ENCODE results near the gene ARHGAP27.
"Not testable (repeated sequence)": the region's sequence is repeated elsewhere in the genome, so short reads cannot be mapped to it uniquely, and the experiment has no call there.

The ARHGAP27 gene

GRCh38 chr17:45446872-45447625 is 14.4 kb upstream of the ARHGAP27 start:
- DNase-seq, result not testable (repeated sequence)

DNA sequence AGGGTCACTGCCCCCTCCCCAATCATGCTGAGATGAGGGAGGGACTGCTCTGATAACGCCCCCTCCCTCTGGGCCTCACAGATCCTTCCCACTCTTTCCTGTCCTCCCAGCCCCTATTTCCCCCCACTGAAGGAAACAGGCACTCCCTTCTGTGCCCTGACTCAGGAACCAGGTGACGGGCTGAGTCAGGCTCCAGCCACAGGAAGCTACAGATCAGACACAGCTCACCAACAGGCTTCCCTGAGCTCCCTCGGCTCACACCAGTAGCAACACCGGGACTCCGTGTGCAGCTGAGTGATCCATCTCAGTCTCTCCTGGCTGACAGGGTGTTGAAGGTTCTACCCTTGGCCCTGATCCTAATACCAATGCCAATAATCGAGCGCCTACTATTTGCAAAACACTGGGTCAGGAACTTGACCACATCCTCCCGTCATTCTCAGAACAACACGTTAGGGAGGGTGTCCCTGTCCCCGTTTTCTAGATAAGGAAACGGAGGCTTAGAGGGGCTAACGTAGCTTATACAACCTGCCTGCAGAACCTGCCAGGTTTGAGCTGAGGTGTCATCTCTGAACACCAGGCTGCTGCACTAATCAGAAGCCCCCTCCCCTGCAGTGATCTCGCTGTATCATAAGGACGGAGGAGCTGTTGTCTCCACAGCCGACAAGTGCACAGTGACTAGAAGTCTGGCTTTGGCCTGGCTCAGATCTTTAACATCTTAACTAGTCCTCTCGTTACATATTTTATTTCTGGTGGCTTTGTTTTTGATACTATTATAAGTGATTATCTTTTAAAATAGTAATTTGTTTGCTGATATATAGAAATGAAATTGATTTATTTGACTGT is 13.5 kb upstream of the ARHGAP27 start:
- DNase-seq, result not testable (repeated sequence)

GRCh38 chr17:45444856-45445820 is 12.5 kb upstream of the ARHGAP27 start:
- not testable (repeated sequence) for DNase-seq

GRCh38 chr17:45444301-45444700 is 11.6 kb upstream of the ARHGAP27 start:
- not testable (repeated sequence) for DNase-seq

GRCh38 chr17:45443371-45444260 is 10.9 kb upstream of the ARHGAP27 start:
- DNase-seq, result not testable (repeated sequence)

GRCh38 chr17:45441526-45442310 is 9.0 kb upstream of the ARHGAP27 start:
- DNase-seq, result no peak

- DNase-seq, result not testable (repeated sequence)
These were observed 8.3 kb upstream of the ARHGAP27 start for GRCh38 chr17:45440839-45441515.

GRCh38 chr17:45440161-45440778 is 7.6 kb upstream of the ARHGAP27 start:
- DNase-seq, result no peak

- DNase-seq, result no peak
These were observed 6.4 kb upstream of the ARHGAP27 start for GRCh38 chr17:45438931-45439610.

DNA sequence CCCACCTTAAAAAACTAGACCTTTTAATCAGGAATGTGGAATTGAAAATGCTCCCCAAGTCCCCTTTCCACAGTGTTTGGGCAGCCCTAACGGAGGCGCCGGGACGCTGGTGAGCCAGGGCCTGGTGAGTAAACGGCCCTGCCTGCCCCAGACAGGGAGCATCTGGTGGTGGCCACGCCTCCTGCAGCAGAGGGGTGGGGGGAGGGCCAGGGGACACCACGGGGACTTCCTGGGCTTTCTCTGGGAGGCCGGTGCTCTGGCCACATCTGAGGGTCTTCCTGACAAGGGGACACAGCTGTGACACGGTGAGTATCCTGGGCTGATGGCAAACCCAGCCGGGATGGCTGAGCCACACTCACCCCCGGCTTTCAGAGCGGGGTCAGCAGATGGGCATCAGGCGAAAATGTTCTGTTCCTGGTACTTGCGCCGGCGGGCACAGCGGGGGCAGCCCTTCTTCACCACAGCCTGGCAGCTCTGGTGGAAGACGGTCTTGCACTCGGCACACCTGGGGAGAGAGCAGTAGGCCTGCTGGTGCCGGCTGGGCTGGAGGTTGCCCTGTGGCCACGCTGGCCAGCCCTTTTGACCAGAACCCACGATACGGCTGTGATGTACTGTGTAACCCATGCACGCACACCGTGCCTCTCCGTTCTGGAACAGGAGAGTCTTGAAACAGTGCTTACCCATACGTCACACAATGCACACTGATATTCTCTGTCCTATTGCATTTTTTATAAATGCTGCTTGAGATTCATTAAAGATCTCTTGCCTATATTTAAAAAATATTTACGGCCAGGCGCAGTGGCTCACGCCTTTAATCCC is 5.0 kb upstream of the ARHGAP27 start:
- DNase-seq, result no peak

- DNase-seq, result no peak
These were observed 4.2 kb upstream of the ARHGAP27 start for GRCh38 chr17:45436625-45437464.

- no peak for DNase-seq
These were observed 3.5 kb upstream of the ARHGAP27 start for GRCh38 chr17:45436161-45436560.

GRCh38 chr17:45435481-45435880 is 2.8 kb upstream of the ARHGAP27 start:
- no peak for DNase-seq

DNA sequence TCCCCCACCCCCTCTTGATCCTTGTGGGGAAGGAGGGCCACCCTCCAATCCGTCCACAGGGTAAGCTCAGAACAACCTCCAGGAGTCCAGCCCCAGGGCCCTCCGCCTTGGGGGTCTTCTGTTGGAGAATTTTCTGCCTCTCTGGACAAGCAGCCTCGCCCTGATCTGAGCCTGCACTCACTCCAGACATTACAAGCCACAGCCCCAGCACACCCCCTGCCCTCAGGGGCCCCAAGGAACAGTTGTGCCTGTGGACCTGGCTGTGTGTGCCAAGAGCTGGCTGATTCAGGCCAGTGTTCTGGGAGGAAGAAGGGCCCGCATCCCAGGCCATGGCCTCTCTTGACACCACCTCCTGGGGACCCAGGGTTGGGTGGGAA is 477 bp upstream of the ARHGAP27 start:
- DNase-seq, result no peak

- peak; percentile 63 for DNase-seq
These were observed 902 bp downstream of the ARHGAP27 start for GRCh38 chr17:45431531-45432404.

Measured in effector CD4-positive, alpha-beta T cell (primary cell).